ENCODE results near the gene EXOC5.
A peak's percentile ranks its signal among the peaks of the same experiment; 100 is the strongest.

The EXOC5 gene, protein sequence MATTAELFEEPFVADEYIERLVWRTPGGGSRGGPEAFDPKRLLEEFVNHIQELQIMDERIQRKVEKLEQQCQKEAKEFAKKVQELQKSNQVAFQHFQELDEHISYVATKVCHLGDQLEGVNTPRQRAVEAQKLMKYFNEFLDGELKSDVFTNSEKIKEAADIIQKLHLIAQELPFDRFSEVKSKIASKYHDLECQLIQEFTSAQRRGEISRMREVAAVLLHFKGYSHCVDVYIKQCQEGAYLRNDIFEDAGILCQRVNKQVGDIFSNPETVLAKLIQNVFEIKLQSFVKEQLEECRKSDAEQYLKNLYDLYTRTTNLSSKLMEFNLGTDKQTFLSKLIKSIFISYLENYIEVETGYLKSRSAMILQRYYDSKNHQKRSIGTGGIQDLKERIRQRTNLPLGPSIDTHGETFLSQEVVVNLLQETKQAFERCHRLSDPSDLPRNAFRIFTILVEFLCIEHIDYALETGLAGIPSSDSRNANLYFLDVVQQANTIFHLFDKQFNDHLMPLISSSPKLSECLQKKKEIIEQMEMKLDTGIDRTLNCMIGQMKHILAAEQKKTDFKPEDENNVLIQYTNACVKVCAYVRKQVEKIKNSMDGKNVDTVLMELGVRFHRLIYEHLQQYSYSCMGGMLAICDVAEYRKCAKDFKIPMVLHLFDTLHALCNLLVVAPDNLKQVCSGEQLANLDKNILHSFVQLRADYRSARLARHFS

DNA sequence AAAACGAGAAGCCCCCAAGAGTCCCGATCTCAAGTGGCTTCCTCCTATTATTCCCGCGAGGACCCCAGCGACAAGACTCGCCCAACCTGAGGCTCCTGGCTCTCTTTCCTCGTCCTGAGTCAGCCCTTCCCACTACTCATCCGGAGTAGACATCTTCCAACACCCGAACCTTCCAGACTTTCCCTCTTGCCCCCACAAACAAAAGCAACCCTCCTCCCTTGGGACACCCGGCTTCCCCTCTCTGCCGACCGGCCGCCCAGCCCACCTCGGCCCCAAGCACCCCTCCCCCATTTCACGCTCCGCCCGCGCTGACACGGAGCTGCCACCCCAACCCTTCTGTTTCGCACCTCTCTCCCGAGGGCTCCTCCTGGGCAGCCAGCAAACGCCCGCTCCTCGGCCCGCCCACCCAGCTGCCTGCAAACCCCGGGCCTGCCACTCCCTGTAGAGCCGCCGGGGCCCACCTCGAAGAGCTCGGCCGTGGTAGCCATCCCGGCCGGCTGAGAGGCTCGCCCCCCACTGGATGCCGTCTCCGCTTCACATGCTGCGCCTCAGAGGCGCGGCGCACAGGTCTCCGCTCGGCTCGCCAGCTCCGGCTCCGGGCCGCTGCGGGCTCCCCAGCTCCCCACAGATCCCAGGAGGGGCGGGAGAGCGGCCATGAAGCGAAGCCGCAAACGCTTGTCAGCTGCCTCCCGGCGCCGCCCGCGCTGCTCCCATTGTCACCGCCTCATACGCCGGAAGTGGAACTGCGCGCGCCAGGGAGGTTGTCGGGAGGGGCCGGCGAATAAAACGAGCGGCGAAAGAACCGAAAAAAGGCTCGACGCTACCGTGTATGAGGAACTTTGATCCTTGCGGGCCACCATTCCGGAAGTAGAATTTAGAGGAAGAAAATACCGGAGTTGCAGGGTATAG is at the start of gene EXOC5, which contains the start of gene AP5M1:
Gene EXOC5 (minus strand): TSS at position 745 of the 909 bp plus-strand sequence. CDS start 257 bp downstream, at position 488.
Gene AP5M1 (plus strand): TSS at position 811 of the 909 bp plus-strand sequence. CDS start 344 bp downstream, outside the sequence.
- DNase-seq (ENCODE audit: low read depth) = peak; percentile 83

DNA sequence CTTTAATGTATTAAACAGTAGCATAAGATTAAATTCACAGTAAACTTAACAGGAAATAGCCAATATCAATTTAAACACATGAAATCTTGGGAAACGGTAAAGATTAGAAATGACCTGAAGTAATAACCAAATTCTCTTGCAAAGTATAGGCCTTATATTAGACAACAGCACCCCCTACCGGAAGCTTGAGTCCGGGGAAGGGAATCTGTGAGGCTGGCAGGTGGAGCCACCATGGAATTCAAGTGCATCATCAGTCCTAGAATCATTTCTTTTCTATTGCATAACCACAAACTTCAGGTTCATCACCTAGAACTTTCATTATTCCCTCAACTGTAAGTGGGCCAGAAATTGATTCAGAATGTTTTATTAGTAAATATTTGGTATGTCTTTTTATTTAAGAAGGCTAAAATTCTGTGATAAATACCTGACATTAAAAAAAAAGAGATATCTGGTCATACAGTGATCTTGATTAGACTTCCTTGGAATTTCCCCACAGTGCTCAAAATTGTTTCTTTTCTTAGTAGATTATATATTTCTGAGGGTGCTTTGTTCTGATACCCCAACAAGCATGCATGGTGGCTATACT is 48.6 kb upstream of the EXOC5 start:
- peak; percentile 69 for DNase-seq (ENCODE audit: low read depth)

DNA sequence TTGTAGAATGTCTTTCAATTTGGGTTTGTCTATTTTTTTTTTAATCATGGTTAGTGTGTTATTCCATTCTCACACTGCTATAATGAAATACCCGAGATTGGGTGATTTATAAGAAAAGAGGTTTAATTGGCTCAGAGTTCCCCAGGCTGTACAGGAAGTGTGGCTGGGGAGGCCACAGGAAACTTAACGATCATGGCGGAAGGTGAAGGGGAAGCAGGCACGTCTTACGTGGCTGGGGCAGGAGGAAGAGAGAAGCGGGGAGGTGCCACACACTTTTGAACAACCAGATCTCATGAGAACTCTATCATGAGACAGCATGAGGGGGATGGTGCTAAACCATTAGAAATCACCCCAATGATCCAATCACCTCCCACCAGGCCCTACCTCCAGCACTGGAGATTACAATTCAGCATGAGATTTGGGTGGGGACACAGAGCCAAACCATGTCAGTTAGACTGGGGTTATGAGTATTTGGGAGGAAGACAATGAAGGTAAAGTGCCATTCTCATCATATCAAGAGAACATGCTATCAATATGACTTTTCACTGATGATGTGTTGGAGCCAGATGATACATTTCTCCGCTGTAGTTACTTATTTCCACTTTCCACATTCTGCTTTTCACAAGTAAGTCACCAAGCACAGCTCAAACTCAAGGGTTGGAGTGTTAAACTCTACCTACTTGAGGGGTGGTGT is 45.8 kb upstream of the EXOC5 start:
- no peak for DNase-seq (ENCODE audit: low read depth)

DNA sequence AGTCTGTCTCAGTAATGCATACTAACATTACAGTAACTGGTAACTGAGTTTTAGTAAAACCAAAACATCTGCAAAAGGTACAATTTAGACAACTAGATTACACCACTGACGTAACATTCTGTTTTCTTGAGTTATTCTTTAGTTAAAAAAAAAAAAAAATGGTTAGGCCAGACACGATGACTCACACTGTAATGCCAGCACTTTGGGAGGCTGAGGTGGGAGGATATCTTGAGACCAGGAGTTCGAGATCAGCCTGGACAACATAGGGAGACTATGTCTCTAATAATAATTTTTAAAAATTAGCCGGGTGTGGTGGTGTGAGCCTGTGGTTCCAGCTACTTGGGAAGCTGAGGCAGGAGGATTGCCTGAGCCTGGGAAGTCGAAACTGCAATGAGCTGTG is 34.2 kb upstream of the EXOC5 start:
- DNase-seq (ENCODE audit: low read depth) = no peak

DNA sequence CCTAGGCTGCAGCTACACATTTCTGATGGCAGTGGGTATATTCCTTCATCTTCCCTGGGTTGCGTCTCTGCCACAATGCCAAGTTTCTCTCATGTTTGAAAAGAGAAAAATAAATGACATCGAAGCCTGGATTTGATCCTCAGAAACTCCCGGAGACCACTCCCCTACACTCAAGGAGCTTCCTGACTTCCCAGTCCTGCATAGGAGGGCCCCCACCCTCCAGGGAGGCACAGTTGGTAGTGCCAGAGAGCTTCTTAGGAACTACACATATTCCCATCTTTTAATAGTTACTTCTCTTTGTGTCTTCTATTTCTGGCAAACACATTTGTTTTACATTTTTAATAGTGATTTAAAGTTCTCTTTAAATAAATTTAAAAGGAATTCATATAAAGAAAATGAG is 30.8 kb upstream of the EXOC5 start:
- DNase-seq (ENCODE audit: low read depth) = no peak

DNA sequence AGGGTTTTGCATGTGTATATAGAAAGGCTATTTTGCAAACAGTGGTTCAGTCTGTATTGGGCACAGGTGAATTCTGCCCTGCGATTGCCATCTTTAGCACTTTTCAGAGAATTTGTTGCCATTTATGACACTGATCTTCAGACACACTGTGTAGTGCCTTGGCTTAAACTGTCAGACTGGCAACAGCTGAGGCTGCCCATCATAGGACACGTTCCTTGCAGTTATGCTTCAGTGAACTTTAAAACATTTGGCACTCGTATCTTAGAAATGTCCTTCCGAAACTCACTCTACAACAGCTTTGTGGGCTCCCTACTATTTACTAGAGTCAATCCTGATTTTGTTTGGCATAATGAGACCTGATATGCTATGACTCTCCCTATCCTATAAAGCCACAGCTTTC is 29.1 kb upstream of the EXOC5 start:
- no peak for DNase-seq (ENCODE audit: low read depth)

DNA sequence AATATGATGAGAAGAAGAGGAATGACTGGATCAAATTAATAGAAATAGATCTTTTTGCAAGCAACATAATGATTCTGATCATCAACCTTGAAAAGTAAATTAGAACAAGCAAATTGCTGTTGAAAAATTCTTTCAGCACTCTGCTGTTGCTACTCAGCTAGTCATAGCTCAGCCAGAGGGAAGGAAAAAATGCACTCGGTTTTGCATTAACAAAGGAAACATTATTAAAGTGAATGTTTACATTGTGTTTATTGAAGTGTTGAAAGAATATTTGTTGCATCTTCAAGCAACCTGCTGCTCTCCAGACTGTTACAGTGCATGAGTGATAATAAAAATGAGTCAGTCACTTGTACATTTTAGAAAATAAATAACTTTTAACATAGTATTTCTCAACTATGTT is 26.5 kb upstream of the EXOC5 start:
- no peak for DNase-seq (ENCODE audit: low read depth)

DNA sequence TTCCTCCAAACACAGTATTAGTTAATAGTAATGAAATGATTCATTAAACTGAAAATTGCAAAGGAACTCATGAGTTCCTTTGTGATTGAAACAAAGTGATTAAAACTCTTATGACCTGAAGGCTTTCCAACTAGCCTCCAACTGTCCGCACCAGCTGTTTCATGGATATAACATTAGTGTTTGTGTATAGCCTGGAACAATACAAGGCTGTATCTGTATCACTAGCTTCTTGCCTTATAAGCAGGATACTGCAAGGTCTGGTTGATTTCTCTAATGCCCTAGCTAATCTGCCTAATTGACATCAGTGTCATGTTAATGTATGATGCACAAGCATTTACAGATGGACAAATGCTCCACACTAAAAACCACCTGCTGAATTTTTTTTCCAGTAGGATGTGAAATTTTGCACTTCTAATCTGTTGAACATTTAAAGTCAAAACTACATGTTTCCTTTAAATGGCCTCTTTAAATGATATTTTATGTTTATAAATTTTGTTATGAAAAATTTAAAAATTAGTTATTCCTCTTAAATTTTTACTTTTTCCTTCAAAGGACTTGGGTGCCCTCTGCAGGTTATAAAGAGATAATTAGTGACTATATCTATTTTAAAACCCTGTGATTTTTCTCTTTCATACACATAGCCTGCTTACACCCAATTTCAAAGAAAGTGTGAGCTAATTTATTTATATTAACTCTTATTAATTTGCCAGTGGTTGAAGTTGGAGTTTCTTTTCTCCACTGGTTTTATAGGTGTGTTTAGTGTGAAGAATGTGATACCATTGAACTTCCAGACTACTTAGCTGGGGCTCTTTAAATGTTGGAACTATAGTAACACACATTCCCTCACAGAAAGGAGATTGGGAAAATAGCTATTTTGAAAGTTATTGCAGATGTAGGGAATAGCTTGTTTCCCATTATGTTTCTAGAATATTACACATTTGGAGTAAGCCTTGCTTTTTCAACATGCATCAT is 25.4 kb upstream of the EXOC5 start:
- DNase-seq (ENCODE audit: low read depth) = no peak

DNA sequence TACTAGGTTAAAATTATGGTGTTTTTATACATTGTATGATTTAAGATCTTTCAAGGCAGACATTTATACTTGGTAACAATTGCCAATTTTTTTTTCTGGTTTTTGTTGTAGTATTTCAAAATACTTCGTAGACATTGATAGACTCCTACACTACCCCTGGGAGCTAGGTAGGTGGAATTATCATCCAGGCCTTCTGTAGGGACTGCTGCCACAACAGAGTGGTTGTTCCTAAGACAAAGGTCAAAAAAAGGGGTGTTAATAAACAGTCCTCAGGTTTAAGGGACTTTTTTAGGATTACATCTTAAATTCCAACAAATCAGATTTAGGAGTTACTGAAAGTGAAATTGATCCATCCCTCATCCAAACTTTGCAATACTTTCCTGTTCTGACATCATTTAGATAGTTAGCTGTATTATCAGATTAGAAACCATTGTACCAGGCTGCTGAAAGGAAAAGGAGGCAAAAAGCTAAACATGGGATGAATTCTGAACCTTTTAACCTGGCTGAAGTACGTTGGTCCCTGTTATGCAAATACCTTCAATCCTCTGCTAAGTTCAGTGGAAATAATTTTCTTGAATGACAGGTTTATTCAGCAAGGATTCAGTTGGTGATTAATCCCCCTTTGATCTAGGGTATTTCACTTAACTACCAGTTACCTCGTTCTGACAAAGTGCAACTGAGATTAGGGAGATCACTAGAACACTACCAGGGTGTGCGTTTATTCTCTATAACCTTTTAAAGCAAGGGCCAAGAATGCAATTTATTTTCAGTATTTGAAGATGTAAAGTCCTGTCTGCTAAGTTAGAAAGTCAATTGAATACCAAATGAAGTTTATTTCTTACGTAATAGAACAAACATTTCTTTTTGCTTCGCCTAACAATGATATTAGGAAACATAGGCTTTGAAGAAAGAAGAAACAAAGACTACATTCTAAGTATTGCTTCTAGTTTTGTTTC is 23.3 kb upstream of the EXOC5 start:
- no peak for DNase-seq (ENCODE audit: low read depth)

DNA sequence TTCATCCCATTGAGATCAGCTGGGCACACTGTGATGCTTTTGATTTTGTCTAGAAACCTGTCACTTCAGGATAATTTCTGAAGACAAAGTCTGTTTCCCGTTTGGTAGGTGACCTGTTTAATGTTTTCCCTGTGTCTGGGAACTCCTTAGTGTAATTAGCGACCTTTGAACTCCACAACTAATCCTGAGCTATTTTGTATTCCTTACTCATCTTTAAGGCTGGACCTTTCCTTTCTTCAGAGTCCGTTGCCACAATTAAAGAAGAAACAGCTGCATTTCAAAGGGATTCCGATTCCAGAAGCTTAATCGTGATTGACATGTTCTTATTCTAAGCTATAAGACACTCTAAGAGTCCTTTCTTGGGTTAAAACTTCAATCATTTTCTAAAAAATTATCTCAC is 22.0 kb upstream of the EXOC5 start:
- DNase-seq (ENCODE audit: low read depth) = no peak

DNA sequence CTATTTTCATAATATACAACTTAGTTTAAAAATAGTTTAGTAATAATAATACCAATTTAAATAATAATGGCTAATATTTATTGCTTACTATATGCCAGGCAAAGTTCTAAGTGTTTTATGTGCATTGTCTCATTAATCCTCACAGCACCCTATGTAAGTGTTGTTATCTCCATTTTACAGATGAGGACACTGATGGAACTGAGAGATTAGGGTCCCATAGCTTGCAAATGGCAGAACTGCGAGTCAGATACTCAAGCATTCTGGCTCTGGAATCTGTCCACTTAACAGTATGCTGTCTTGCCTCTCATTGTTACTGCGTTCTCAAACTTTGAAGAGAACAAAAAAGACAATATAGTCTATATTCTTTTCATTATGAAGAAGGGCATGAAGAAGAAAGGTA is 19.0 kb upstream of the EXOC5 start:
- no peak for DNase-seq (ENCODE audit: low read depth)

DNA sequence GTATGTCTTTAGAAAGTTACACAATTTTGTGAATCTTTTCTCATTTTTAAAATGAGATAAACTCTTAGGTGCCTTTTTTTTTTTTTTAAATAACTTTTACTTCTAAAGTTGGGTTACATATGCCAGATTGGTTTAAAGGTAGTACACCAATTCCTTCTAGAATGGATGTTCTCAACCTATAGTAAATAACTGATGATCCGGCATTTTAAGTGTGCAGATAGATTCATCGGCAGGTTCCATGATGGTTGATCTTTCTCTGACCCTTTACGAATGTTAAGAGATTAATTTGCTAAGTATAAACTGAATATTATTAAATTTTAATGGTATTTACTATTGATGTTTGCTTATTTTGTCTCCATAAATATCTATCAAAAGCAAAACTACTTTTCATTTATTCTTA is 8.4 kb upstream of the EXOC5 start:
- no peak for DNase-seq (ENCODE audit: low read depth)

DNA sequence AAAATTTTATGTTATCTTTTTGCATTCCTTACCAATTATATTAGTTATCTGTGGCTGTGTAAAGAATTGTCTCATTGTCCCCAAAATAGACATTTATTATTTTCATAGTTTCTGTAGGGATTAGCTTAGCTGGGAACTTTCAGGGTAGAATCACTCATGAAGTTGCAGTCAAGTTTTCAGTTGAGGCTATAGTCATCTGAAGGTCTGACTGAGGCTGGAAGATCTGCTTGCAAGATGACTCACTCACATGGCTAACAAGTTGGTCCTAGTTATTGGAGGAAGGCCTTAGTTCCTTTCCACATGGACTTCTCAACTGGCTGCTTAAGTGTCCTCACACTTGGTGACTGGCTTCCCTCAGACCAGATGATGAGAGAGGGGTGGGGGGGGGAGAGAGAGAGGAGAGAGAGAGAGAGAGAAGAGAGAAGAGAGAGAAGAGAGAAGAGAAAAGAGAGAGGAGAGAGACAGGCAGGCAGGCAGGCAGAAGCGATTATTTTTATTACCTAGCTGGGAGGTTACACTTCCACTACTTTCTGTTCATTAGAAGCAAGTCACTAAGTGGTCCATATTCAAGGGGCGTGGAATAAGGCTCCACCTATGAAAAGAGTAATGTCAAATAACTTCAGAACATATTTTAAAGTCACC is 6.4 kb upstream of the EXOC5 start:
- no peak for DNase-seq (ENCODE audit: low read depth)

DNA sequence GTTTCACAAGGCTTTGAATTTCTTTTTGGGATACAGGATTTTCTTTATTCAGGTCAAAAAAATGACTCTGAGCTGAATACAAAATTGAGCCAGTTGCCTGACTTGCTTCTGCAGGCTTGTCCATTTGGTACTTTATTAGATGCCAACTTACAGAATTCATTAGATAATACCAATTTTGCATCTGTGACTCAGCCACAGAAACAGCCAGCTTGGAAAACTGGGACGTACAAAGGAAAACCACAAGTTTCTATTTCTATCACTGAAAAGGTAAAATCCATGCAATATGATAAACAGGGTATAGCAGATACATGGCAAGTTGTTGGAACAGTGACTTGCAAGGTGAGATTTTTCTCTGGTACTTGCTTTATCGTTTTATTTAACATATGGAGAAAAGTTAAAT is 5.8 kb upstream of the EXOC5 start:
- no peak for DNase-seq (ENCODE audit: low read depth)

DNA sequence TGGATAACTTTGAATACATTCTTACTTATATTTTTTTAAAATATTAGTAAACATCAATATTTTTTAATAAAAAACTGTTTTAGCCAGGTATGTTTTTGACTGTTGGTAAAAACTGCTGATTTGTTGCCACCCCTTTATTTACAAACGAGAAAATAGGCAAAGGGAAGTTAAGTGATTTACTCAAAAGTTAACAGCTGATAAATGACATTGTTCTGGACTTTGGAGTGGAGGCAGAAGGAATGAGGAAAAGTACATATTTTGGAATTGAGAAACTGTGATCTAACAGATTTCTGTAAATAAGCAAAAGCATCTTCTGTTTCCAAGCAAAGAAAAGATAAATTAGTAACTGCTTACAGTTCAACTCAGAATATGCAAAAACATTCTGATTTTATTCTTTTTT is 4.5 kb upstream of the EXOC5 start:
- DNase-seq (ENCODE audit: low read depth) = no peak

DNA sequence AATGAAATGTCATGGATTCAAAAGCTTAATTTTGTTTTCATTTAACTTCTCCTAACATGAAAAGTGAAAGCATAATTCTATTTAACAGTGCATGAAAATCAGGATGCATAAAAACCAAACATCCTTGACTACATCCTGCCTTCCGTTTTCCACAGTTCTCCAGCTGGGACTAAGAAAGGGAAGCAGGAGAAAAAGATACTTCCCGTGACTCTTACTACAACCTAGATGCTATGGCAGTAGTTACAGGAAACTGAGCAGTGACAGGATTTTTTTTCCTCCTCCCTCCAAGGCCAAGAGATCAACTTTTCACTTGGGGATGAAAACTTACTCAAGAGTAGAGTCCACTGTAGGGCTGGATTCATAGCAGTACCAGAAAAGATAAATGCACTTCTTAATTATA is 2.6 kb downstream of the EXOC5 start:
- DNase-seq (ENCODE audit: low read depth) = no peak

DNA sequence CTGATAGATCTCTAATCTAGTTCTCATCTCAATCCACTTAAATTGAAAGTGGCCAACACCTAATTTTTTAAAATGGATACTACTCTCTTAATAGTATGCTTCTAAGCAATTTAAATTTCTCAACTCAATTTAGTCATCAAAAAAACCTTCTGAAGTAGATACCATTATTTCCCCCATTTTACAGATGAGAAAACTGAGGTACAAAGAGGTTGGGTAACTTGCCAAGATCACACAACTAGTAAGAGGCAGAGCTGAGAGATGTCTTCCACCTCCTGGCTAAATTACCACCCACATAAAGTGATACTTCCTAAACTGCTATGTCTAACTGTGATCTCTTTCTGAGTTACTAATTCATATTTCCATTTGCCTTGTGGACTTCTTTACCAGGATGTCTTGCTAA is 6.6 kb downstream of the EXOC5 start:
- DNase-seq (ENCODE audit: low read depth) = no peak

DNA sequence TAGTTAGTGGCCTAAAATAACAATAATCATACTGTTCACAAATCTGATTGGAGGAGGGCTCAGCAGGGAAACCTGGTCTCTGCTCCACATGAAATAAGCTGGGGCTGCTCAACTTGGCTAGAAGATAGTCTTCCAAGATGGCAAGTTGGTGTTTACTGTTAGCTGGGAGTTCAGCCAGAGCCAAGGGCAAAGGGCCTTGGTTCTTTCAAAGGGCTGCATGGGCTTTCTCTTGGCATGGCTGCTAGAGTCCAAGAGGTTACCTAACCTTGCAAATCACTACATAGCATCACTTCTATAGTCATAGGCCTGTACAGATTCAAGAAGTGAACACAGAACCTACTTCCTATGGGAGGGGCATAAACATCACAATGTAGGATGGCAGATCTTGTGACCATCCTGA is 7.1 kb downstream of the EXOC5 start:
- DNase-seq (ENCODE audit: low read depth) = no peak

DNA sequence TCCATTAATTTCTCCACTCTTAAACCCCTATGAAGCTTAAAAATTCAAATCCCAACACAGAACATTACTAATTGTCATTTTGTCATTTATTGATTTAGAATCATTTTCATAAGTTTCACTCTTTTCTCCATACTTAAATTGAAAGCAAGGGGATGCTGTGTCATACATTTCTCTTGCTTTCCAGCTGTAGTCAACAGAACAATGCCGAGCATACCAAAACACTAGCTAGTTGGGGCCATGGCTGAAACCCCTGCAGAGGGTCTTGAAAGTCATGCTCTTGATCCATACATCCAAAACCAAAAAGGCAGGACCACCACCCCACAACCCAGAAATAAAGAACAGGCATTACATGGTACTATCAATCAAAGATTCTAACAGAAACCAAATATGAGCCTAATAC is 9.0 kb downstream of the EXOC5 start:
- no peak for DNase-seq (ENCODE audit: low read depth)

Data from activated T-cell treated with anti-CD3 and anti-CD28 coated beads for 1 hour (primary cell).